Tibial nerve (tissue), 3 donors: Measurements from ENCODE around the gene CLEC4C.

Experiments used
- CTCF ChIP-seq, 5 experiments: fragments of 200-600 bp in 3 of 5; fragments of 450-650 bp in 2 of 5; sonication (generic) in 3 of 5; IDR thresholded peaks; one replicate each; pipeline ENCODE4 v1.5.1; 2016 to 2019; ENCODE audit warnings: antibody characterized with exemption in 5 of 5, mild to moderate bottlenecking in 3 of 5, moderate library complexity in 2 of 5
- POLR2A ChIP-seq, 2 donors: fragments of 450-650 bp; IDR thresholded peaks; one replicate each; pipeline ENCODE4 v1.6.1; 2017; ENCODE audit warnings: antibody characterized with exemption in 2 of 2, mild to moderate bottlenecking in 2 of 2, moderate library complexity in 2 of 2

GRCh38 chr12:7781274-7781673 lies 34.1 kb upstream of the CLEC4C start:
- TF ChIP-seq CTCF (IDR thresholded peaks at IDR 0.05) (no peak), POLR2A (IDR thresholded peaks at IDR 0.05) (no peak)
